Fibroblast of lung (primary cell): ENCODE measurements around the gene PLCG1.

Experiments used
- CTCF ChIP-seq, 2 donors: IDR thresholded peaks in 1 of 2; conservative IDR thresholded peaks in 1 of 2; 1 replicate in 1 of 2; 2 replicates in 1 of 2; pipeline ENCODE4 v1.5.1; 2011 to 2012; ENCODE audit warnings: low read length in 2 of 2, control low read depth in 1 of 2, inconsistent platforms in 1 of 2, low read depth in 1 of 2, mild to moderate bottlenecking in 1 of 2
- EZH2 ChIP-seq: IDR thresholded peaks from 2 replicates; pipeline ENCODE4 v1.5.1; 2012; ENCODE audit warnings: low read length, control low read depth, mild to moderate bottlenecking; ENCODE audit errors: missing control alignments

DNA sequence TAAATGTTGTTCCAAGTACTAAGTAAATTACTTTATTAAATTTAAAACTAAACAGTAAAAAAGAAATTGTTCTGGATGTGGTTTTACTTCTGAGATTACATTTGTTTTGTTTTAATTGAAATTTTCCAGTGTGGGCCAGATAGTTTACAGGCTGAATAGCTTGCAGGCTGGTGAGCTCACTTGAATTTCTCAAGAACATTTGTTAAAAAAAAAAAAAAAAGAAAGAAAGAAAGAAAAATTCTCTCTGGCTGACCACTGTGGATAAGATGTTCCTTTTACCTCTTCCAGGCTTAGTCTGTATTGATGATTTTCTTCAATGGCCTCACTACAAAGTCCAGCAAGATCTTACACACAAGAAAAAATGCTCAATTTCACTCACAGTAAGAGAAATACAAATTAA lies 85.4 kb downstream of the PLCG1 start:
- TF ChIP-seq CTCF (conservative IDR thresholded peaks at IDR 0.05 in 1 of 2, IDR thresholded peaks at IDR 0.05 in 1 of 2; ENCODE audit: low read depth in 1 of 2, low read length in 2 of 2) = no peak
- TF ChIP-seq EZH2 = no peak
